CD4-positive, alpha-beta T cell (primary cell): ENCODE results near the gene TIE1. TPM values are rescaled to one million over a fixed set of nuclear protein-coding genes. Genes with fewer than 3 reads are reported as not detected.
"Not testable (repeated sequence)": the region's sequence is repeated elsewhere in the genome, so short reads cannot be mapped to it uniquely, and the experiment has no call there.

Experiments used
- ATAC-seq: fragments of 200-7000 bp; cut with Tn5 transposase; one replicate; pipeline ENCODE4 v1.10.0; 2022; ENCODE audit warnings: mild to moderate bottlenecking; ENCODE audit not compliant: poor library complexity
- CTCF ChIA-PET: fragments of 350-600 bp; sonication (Branson Sonifier 250); formaldehyde crosslinking; loops from one replicate; lab custom pipeline; 2021; ENCODE audit warnings: antibody characterized with exemption, inconsistent platforms; lab: Charles Lee
- POLR2A ChIA-PET: fragments of 350-600 bp; sonication (Branson Sonifier 250); formaldehyde crosslinking; loops from one replicate; lab custom pipeline; 2021; ENCODE audit warnings: antibody characterized with exemption, inconsistent platforms; lab: Charles Lee
- DNase-seq, 14 experiments: peaks; one replicate each; pipeline ENCODE4 v3.0.0-alpha.2; 2013 to 2020; ENCODE audit warnings: mixed read lengths in 2 of 14
- H3K27ac ChIP-seq, 2 donors: one replicate each; pipeline versions ENCODE4 v1.5.1 to v1.7.0; 2013; ENCODE audit warnings: low read length in 2 of 2, low read depth in 1 of 2, mild to moderate bottlenecking in 1 of 2
- H3K27me3 ChIP-seq, 2 experiments: 1 replicate in 1 of 2; 2 replicates in 1 of 2; pipeline versions ENCODE4 v1.6.1 to v1.7.0; 2013; ENCODE audit warnings: low read length in 2 of 2, control low read depth in 1 of 2, mild to moderate bottlenecking in 1 of 2, moderate library complexity in 1 of 2; ENCODE audit not compliant: insufficient read depth in 2 of 2, control insufficient read depth in 1 of 2
- H3K36me3 ChIP-seq: one replicate; pipeline ENCODE4 v1.6.1; 2013; ENCODE audit warnings: low read length, control low read depth; ENCODE audit not compliant: insufficient read depth
- H3K4me1 ChIP-seq: one replicate; pipeline ENCODE4 v1.6.1; 2013; ENCODE audit warnings: low read length, control low read depth; ENCODE audit not compliant: insufficient read depth
- H3K4me3 ChIP-seq: one replicate; pipeline ENCODE4 v1.5.1; 2013; ENCODE audit warnings: mild to moderate bottlenecking, low read length, moderate library complexity
- H3K9me3 ChIP-seq, 2 experiments: 1 replicate in 1 of 2; 2 replicates in 1 of 2; pipeline versions ENCODE4 v1.6.1 to v1.7.0; 2013; ENCODE audit warnings: low read length in 2 of 2, mild to moderate bottlenecking in 2 of 2, control low read depth in 1 of 2, moderate library complexity in 1 of 2; ENCODE audit not compliant: control insufficient read depth in 1 of 2, insufficient read depth in 1 of 2
- H3K27ac Mint-ChIP-seq: one replicate; pipeline ENCODE4 v1.8.0; 2020; ENCODE audit warnings: mixed read lengths
- H3K27me3 Mint-ChIP-seq: one replicate; pipeline ENCODE4 v1.8.0; 2021; ENCODE audit warnings: mixed read lengths
- H3K36me3 Mint-ChIP-seq: one replicate; pipeline ENCODE4 v1.8.0; 2021; ENCODE audit warnings: low read depth, mixed read lengths
- H3K4me1 Mint-ChIP-seq: one replicate; pipeline ENCODE4 v1.8.0; 2021; ENCODE audit warnings: low read depth, mixed read lengths
- H3K4me3 Mint-ChIP-seq: one replicate; pipeline ENCODE4 v1.8.0; 2020; ENCODE audit warnings: mild to moderate bottlenecking, mixed read lengths
- H3K9me3 Mint-ChIP-seq: one replicate; pipeline ENCODE4 v1.8.0; 2020; ENCODE audit warnings: mixed read lengths
- CTCF ChIP-seq: fragments of 200-600 bp; IDR thresholded peaks from one replicate; pipeline ENCODE4 v1.8.0; 2022; ENCODE audit warnings: antibody characterized with exemption, mild to moderate bottlenecking
- intact Hi-C, 2 experiments: fragments of 100-400 bp; cut with DNase I in 1 of 2; cut with micrococcal nuclease in 1 of 2; formaldehyde crosslinking; loops; one replicate each; pipeline versions ENCODE4 v1.15.1 to v1.9.0; 2023 to 2025; cut with DNase I, micrococcal nuclease
- total RNA-seq, 174 experiments: library from RNA in 2 of 174; stranded (reverse) in 2 of 174; gene quantifications; one replicate each; pipeline ENCODE4 v1.2.3 and lab custom pipeline; 2021 to 2026

The TIE1 gene
- total RNA-seq, 2 experiments from 2014 or later = not detected

GRCh38 chr1:43368646-43369020, 67.9 kb downstream of the TIE1 start:
- H3K9me3 Mint-ChIP-seq = no peaks in the 10 kb centered on the region

GRCh38 chr1:43369779-43370178, 69.0 kb downstream of the TIE1 start:
- H3K9me3 Mint-ChIP-seq, H3K4me3 ChIP-seq, POLR2A ChIA-PET, H3K27me3 Mint-ChIP-seq, ATAC-seq, H3K27me3 ChIP-seq, H3K27ac Mint-ChIP-seq, H3K9me3 ChIP-seq, DNase-seq, H3K36me3 ChIP-seq, H3K27ac ChIP-seq: not testable (repeated sequence)
- Mint-ChIP-seq H3K4me1 (peaks cover 45% of the 10 kb centered on the region), H3K36me3 (peaks cover 24% of the 10 kb centered on the region), H3K4me3 (peak overlapping the region; percentile 12)
- peaks cover 35% of the 10 kb centered on the region for H3K4me1 ChIP-seq
- CTCF ChIA-PET = interaction anchor here (0.6 to 0.7 kb wide), 2 partner anchors 23 to 45 kb away, joined by 4 read pairs; no protein-coding TSS in a partner anchor
- intact Hi-C loops = loop anchor here in 1 of 2 experiments (10.0 kb wide), 1 partner anchor 575 kb away; the partner anchor contains the start of gene IPO13

More at GRCh38 chr1:43368646-43369020, 67.9 kb downstream of the TIE1 start:
- ChIA-PET POLR2A (interaction anchor here (0.9 to 2.6 kb wide), 7 partner anchors 8 to 196 kb away, joined by 3 to 24 read pairs (median 5); partner anchors contain the start of genes CDC20, CFAP57, EBNA1BP2 and MED8), CTCF (interaction anchor here (0.8 to 1.7 kb wide), 5 partner anchors 10 to 46 kb away, joined by 3 to 13 read pairs (median 3); partner anchors contain the start of genes CDC20, MED8 and SZT2)
- peak overlapping the region; percentile 87 for H3K27ac Mint-ChIP-seq
- H3K27me3 ChIP-seq = no peaks in the 10 kb centered on the region
- DNase-seq = no peak
- peak overlapping the region; percentile 87 for H3K4me3 ChIP-seq
- H3K4me1 ChIP-seq = peaks cover 35% of the 10 kb centered on the region
- peaks cover 35% of the 10 kb centered on the region for H3K36me3 Mint-ChIP-seq
- no peak for TF ChIP-seq CTCF
- H3K36me3 ChIP-seq = peaks cover 19% of the 10 kb centered on the region
- intact Hi-C loops = loop anchor here in 1 of 2 experiments (1.0 to 10.0 kb wide), 2 partner anchors 21 to 576 kb away; partner anchors contain the start of genes IPO13, MED8 and SZT2
- H3K9me3 ChIP-seq = no peaks in the 10 kb centered on the region
- no peak for ATAC-seq
- H3K27ac ChIP-seq = peak overlapping the region; percentile 63 to 76
- H3K27me3 Mint-ChIP-seq = no peaks in the 10 kb centered on the region
- peaks cover 45% of the 10 kb centered on the region for H3K4me1 Mint-ChIP-seq
- H3K4me3 Mint-ChIP-seq = peak overlapping the region; percentile 88

DNA sequence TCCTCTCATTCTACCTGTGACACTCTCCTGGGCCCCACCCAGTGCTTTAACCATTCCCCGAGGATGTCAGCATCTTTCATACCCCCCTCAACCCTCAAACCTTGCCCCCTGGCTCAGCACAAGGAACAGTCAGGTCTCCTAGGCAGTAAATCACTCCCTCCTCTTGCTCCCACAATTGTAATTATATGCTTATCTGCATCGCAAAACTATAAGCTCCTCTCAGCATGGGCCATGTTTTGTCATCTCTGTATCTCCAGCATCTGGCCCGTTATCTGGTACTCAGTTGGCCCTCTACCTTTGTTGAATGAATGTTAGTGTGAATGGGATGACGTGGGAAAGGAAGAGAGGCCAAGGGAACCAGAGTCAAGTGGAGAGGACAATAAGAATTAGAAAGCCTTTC, 69.8 kb downstream of the TIE1 start:
- Histone ChIP-seq H3K27ac (no peak overlapping the region), H3K4me3 (no peak overlapping the region), H3K4me1 (peaks cover 35% of the 10 kb centered on the region), H3K36me3 (peaks cover under 1% of the 10 kb centered on the region), H3K27me3 (no peaks in the 10 kb centered on the region), H3K9me3 (no peaks in the 10 kb centered on the region)
- POLR2A ChIA-PET = no interaction called here
- peak overlapping the region; percentile 60 for H3K27ac Mint-ChIP-seq
- no peak for DNase-seq
- peaks cover 16% of the 10 kb centered on the region for H3K36me3 Mint-ChIP-seq
- TF ChIP-seq CTCF = no peak
- CTCF ChIA-PET = interaction anchor here (0.6 to 0.7 kb wide), 2 partner anchors 22 to 45 kb away, joined by 4 read pairs; no protein-coding TSS in a partner anchor
- no peaks in the 10 kb centered on the region for H3K9me3 Mint-ChIP-seq
- no peaks in the 10 kb centered on the region for H3K27me3 Mint-ChIP-seq
- intact Hi-C loops = no loop called here
- peak overlapping the region; percentile 63 for H3K4me3 Mint-ChIP-seq
- no peak for ATAC-seq
- H3K4me1 Mint-ChIP-seq = peaks cover 37% of the 10 kb centered on the region
